ENCODE data around the gene TMEM164. TPM values are rescaled to one million over a fixed set of nuclear protein-coding genes. Genes with fewer than 3 reads are reported as not detected.
"Not testable (repeated sequence)": the region's sequence is repeated elsewhere in the genome, so short reads cannot be mapped to it uniquely, and the experiment has no call there.

The TMEM164 gene
- 33.3 TPM for total RNA-seq

DNA sequence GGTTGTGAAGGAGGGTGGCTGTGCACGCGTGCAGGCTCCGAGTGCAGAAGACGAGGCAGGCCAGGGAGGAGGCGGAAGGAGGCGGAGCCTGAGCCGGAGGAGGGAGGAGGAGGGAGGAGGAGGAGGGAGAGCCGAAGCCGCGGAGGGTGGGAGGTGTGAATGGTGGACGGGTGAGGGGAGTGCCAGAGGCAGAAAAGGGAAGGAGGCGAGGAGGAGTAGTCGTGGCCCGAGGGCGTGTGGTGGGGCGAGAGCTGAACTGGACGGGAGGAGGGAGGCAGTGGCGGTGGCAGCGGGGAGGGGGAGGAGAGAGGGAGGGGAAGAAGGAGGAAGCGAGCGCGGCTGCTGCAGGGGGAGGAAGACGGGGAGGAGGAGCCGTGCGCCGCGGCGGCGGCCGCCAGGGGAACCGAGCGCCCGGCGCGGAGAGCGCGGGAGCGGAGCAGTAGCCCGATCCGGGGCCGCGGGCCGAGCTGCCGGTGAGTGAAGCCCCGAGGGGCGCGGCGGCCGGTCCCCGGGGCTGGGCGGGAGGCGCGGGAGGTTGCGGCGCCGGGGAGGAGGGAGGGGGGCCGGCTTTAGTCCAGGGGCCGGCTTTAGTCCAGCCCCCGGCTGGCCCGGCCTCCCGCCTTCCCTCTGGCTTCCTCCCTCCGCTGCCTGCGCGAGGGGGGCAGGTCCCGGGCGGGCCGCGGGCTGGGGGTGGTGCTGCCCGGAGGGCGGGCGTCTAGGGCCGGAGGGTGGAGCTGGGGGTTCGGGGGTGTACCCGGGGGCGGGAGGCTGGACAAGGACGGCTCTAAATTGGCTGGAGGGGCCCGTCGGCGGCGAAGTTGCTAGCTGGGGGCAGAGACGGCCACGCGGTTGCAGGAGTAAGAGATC is at the start of gene TMEM164:
TSS of gene TMEM164 (plus strand) at position 815 of the 867 bp plus-strand sequence. CDS start 661 bp downstream, outside the sequence.
- peak; percentile 63 for DNase-seq

DNA sequence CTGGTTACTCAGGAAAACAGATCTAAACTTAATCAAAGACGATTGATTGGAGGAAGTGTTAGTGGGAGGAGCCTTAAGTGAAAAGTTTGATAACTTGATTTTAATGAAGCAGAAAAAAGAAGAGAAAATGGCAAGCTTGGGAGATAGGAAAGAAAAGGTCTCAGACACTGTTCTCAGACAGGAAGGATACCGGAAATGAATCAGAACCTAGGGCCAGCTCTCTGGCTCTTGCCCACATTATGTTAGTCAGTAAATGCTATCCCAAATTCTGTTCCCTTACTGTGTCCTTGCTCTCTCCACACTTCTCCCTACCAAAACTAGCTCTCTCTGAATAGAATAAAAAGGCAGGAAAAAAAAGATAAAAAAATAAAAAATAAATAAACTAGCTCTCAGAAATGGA is 48.6 kb upstream of the TMEM164 start:
- DNase-seq: no peak

DNA sequence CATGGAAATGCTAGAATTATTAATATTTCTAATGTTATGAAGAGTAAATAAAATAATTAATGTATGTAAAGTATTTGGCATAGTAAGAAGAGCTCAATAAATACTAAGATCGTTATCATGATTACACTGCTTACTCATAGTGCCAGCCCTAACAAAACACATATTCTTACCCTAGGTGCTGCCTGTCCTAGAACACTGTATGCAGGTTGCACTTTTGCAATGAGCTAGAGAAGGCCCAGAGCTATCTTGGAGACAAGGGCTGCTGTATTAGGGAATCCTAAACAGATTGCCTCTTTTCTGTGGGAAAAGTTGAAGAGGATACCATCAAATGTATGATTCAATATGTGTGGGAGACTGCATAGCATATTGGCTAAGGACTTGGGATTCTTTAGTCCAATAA is 48.0 kb upstream of the TMEM164 start:
- no peak for DNase-seq

- DNase-seq: no peak
These were observed 44.6 kb upstream of the TMEM164 start for GRCh38 chrX:109958266-109958665.

- DNase-seq: no peak
These were observed 43.5 kb upstream of the TMEM164 start for GRCh38 chrX:109959356-109959871.

GRCh38 chrX:109964390-109964789 is 38.5 kb upstream of the TMEM164 start:
- DNase-seq: no peak

- DNase-seq: no peak
These were observed 36.7 kb upstream of the TMEM164 start for GRCh38 chrX:109966246-109966645.

DNA sequence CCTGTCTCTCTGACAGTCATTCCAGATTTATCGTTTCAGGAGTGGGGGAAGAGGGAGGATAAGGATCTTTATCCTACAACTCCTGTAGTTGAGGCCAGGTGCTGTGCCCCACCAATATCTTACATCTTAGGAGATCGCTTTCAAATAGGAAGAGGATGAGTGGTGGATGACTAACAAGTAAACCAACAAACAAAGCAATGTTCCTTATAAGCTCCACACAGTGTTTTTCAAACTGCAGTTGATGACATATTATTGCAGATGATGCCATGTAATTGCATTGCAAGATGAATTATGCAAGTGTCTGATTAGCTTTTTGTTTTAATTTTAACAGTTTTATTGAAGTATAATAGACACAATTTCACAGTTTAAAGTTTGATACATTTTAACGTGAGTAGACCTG is 35.8 kb upstream of the TMEM164 start:
- no peak for DNase-seq

DNA sequence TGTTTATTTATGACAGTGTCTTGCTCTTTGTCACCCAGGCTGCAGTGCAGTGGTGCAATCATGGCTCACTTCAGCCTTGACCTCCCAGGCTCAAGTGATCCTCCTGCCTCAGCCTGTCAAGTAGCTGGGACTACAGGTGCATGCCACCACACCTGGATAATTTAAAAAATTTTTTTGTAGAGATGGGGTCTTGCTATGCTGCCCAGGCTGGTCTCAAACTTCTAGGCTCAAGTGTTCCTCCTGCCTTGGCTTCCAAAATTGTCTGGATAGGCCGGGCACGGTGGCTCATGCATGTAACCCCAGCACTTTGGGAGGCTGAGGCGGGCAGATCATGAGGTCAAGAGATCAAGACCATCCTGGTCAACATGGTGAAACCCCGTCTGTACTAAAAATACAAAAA is 32.1 kb upstream of the TMEM164 start:
- DNase-seq: not testable (repeated sequence)

GRCh38 chrX:109974906-109975655 is 27.8 kb upstream of the TMEM164 start:
- no peak for DNase-seq

GRCh38 chrX:109985210-109985609 is 17.7 kb upstream of the TMEM164 start:
- DNase-seq: not testable (repeated sequence)

- DNase-seq: no peak
These were observed 15.0 kb upstream of the TMEM164 start for GRCh38 chrX:109987884-109988283.

GRCh38 chrX:109990582-109991276 is 12.2 kb upstream of the TMEM164 start:
- DNase-seq: no peak

DNA sequence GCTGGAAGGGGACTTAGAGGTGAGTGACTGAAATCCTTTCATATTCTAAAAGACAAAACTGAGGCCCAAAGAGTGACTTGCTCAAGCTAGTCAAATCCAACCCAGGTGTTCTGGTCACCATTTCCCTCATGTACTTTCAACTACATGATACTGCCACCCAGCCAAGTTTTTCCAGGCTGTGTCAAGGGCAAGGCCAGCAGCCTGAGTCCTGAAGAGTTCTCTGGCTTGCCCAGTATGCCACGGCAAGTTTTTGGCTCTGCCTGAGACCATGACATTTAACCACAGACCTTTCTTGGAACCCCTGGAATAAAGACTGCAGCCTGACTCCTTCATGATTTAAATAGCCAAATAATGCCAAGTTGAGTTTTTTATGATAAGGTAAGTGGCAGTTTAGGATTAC is 10.7 kb upstream of the TMEM164 start:
- DNase-seq: no peak

- no peak for DNase-seq
These were observed 7.8 kb upstream of the TMEM164 start for GRCh38 chrX:109995155-109995554.

DNA sequence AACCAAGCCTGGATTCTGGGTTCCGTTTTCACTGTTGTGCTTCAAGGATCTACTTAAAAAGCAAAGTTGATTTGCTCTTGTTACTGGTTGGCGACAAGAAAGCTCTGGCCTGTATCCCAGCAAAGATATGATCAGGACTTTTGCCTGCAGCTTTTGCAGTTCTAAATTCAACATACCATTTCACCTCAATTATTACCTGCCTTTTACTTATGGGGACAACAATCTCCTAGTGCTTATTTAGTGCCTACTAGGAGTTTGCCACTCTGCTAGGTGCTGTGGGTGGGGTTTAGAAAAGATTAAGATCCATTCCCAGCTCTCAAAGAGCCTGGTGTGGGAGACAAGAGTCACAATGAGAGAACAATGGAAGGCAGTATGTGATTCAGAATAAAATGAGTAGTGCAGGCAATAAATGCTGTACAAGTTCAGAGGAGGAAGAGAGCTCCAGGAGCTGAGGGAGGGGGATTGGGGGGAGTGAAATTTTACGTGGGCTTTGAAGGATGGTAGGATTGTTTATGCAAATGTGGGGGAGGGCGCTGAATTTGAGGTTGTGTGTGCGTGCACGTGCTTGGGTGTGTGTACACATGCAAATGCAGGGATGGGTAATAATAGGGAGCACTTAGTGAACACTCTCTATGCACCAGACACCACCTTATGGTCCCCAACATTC is 5.0 kb upstream of the TMEM164 start:
- no peak for DNase-seq

DNA sequence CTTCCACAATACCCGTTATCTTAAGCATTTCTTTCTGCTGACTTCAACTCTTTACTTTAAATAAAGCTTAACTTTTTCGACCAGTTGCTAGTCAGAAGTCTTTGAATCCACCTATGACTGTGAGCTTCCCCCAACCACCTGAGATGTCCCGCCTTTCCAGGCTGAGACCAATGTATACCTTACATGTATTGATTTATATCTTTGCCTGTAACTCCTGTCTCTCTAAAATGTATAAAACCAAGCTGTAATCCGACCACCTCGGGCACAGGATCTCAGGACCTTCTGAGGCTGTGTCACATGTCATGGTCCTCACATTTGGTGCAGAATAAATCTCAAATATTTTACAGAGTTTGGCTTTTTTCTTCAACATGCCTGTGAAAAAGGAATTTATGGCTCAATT is 2.9 kb upstream of the TMEM164 start:
- DNase-seq: no peak

GRCh38 chrX:110000847-110001713 is 1.8 kb upstream of the TMEM164 start:
- DNase-seq: no peak

GRCh38 chrX:110001740-110002299 is 1.1 kb upstream of the TMEM164 start:
- DNase-seq: no peak

Measured in skin of body (tissue), 2 donors.